ENCODE data around the gene CHURC1.

CHURC1 gene

GRCh38 chr14:64937171-64937820, 23.0 kb downstream of the CHURC1 start:
- peak overlapping the region; percentile 24 for H3K27ac Mint-ChIP-seq
- peaks cover 25% of the 10 kb centered on the region for H3K4me1 Mint-ChIP-seq
- no peaks in the 10 kb centered on the region for H3K27me3 Mint-ChIP-seq
- CTCF ChIA-PET = interaction anchor here (0.8 to 2.0 kb wide), 4 partner anchors 10 to 49 kb away, joined by 3 to 9 read pairs (median 4); partner anchors contain the start of gene FNTB
- H3K36me3 Mint-ChIP-seq = peaks cover 48% of the 10 kb centered on the region
- H3K9me3 Mint-ChIP-seq = no peaks in the 10 kb centered on the region
- DNase-seq = no peak
- H3K4me3 Mint-ChIP-seq = no peak overlapping the region

GRCh38 chr14:64937821-64938193, 23.6 kb downstream of the CHURC1 start:
- Mint-ChIP-seq H3K4me1 (peaks cover 29% of the 10 kb centered on the region), H3K36me3 (peaks cover 44% of the 10 kb centered on the region), H3K27ac (peak overlapping the region; percentile 74), H3K4me3 (no peak overlapping the region), H3K27me3 (no peaks in the 10 kb centered on the region), H3K9me3 (no peaks in the 10 kb centered on the region)
- CTCF ChIA-PET = interaction anchor here (2.0 kb wide), 1 partner anchor 47 kb away, joined by 9 read pairs; no protein-coding TSS in a partner anchor
- DNase-seq = no peak

- no peak overlapping the region for H3K4me3 Mint-ChIP-seq
Observed at GRCh38 chr14:64938972-64939816, 24.9 kb downstream of the CHURC1 start.

GRCh38 chr14:64939817-64940190, 25.5 kb downstream of the CHURC1 start:
- H3K27ac Mint-ChIP-seq = no peak overlapping the region
- H3K9me3 Mint-ChIP-seq = no peaks in the 10 kb centered on the region
- DNase-seq = no peak
- no peaks in the 10 kb centered on the region for H3K27me3 Mint-ChIP-seq
- H3K4me1 Mint-ChIP-seq = peaks cover 39% of the 10 kb centered on the region
- CTCF ChIA-PET = no interaction called here
- H3K4me3 Mint-ChIP-seq = no peak overlapping the region
- H3K36me3 Mint-ChIP-seq = peaks cover 39% of the 10 kb centered on the region

More at GRCh38 chr14:64938972-64939816, 24.9 kb downstream of the CHURC1 start:
- Mint-ChIP-seq H3K9me3 (no peaks in the 10 kb centered on the region), H3K27me3 (no peaks in the 10 kb centered on the region), H3K36me3 (peaks cover 42% of the 10 kb centered on the region), H3K4me1 (peaks cover 41% of the 10 kb centered on the region), H3K27ac (no peak overlapping the region)
- DNase-seq = no peak
- CTCF ChIA-PET = no interaction called here

GRCh38 chr14:64940336-64940910, 26.2 kb downstream of the CHURC1 start:
- Mint-ChIP-seq H3K4me1 (peaks cover 33% of the 10 kb centered on the region), H3K36me3 (peaks cover 41% of the 10 kb centered on the region), H3K27me3 (no peaks in the 10 kb centered on the region), H3K9me3 (no peaks in the 10 kb centered on the region), H3K27ac (no peak overlapping the region), H3K4me3 (no peak overlapping the region)
- DNase-seq = no peak
- CTCF ChIA-PET = no interaction called here

GRCh38 chr14:64942531-64943111, 28.4 kb downstream of the CHURC1 start, which contains the start of gene GPX2:
TSS of gene GPX2 (minus strand) at chr14:64942745. CDS start at chr14:64942726, 19 bp downstream.
- no peak within 1 kb of the TSS for H3K4me3 Mint-ChIP-seq
- H3K27ac Mint-ChIP-seq = peak within 1 kb of the TSS; percentile 24
- no peaks in the 10 kb centered on the region for H3K27me3 Mint-ChIP-seq
- no peak for DNase-seq
- CTCF ChIA-PET = interaction anchor here (1.4 kb wide), 1 partner anchor 119 kb away, joined by 4 read pairs; no protein-coding TSS in a partner anchor
- H3K36me3 Mint-ChIP-seq = peaks cover 40% of the 10 kb centered on the region
- H3K4me1 Mint-ChIP-seq = peaks cover 43% of the 10 kb centered on the region
- no peaks in the 10 kb centered on the region for H3K9me3 Mint-ChIP-seq

GRCh38 chr14:64943556-64943955, 29.3 kb downstream of the CHURC1 start:
- CTCF ChIA-PET = no interaction called here
- H3K36me3 Mint-ChIP-seq = peaks cover 36% of the 10 kb centered on the region
- H3K9me3 Mint-ChIP-seq = no peaks in the 10 kb centered on the region
- H3K27ac Mint-ChIP-seq = no peak overlapping the region
- DNase-seq = no peak
- no peaks in the 10 kb centered on the region for H3K27me3 Mint-ChIP-seq
- H3K4me1 Mint-ChIP-seq = peaks cover 37% of the 10 kb centered on the region
- H3K4me3 Mint-ChIP-seq = no peak overlapping the region

GRCh38 chr14:64944041-64944440, 29.8 kb downstream of the CHURC1 start:
- Mint-ChIP-seq H3K36me3 (peaks cover 32% of the 10 kb centered on the region), H3K27ac (peak overlapping the region; percentile 8), H3K27me3 (no peaks in the 10 kb centered on the region), H3K4me3 (no peak overlapping the region), H3K9me3 (no peaks in the 10 kb centered on the region), H3K4me1 (peaks cover 36% of the 10 kb centered on the region)
- CTCF ChIA-PET = no interaction called here
- no peak for DNase-seq

GRCh38 chr14:64944861-64945260, 30.6 kb downstream of the CHURC1 start:
- no peak for DNase-seq
- H3K9me3 Mint-ChIP-seq = no peaks in the 10 kb centered on the region
- no peaks in the 10 kb centered on the region for H3K27me3 Mint-ChIP-seq
- H3K27ac Mint-ChIP-seq = no peak overlapping the region
- H3K36me3 Mint-ChIP-seq = peaks cover 34% of the 10 kb centered on the region
- H3K4me3 Mint-ChIP-seq = no peak overlapping the region
- CTCF ChIA-PET = no interaction called here
- H3K4me1 Mint-ChIP-seq = peaks cover 36% of the 10 kb centered on the region

GRCh38 chr14:64945431-64946178, 31.4 kb downstream of the CHURC1 start:
- H3K4me3 Mint-ChIP-seq = no peak overlapping the region
- peaks cover 36% of the 10 kb centered on the region for H3K4me1 Mint-ChIP-seq
- DNase-seq = no peak
- peaks cover 29% of the 10 kb centered on the region for H3K36me3 Mint-ChIP-seq
- no peaks in the 10 kb centered on the region for H3K27me3 Mint-ChIP-seq
- CTCF ChIA-PET = no interaction called here
- no peak overlapping the region for H3K27ac Mint-ChIP-seq
- no peaks in the 10 kb centered on the region for H3K9me3 Mint-ChIP-seq

GRCh38 chr14:64946310-64947045, 32.2 kb downstream of the CHURC1 start:
- Mint-ChIP-seq H3K4me3 (no peak overlapping the region), H3K27ac (peak overlapping the region; percentile 71), H3K27me3 (no peaks in the 10 kb centered on the region), H3K36me3 (peaks cover 28% of the 10 kb centered on the region), H3K9me3 (no peaks in the 10 kb centered on the region), H3K4me1 (peaks cover 36% of the 10 kb centered on the region)
- DNase-seq = no peak
- CTCF ChIA-PET = no interaction called here

- CTCF ChIA-PET = interaction anchor here (0.6 kb wide), 1 partner anchor 554 kb away, joined by 3 read pairs; no protein-coding TSS in a partner anchor
- DNase-seq = no peak
- Mint-ChIP-seq H3K27ac (no peak overlapping the region), H3K27me3 (no peaks in the 10 kb centered on the region), H3K36me3 (peaks cover 28% of the 10 kb centered on the region), H3K4me3 (no peak overlapping the region), H3K4me1 (peaks cover 34% of the 10 kb centered on the region), H3K9me3 (no peaks in the 10 kb centered on the region)
Observed at GRCh38 chr14:64947710-64948611, 33.7 kb downstream of the CHURC1 start.

Data from activated naive CD4-positive, alpha-beta T cell treated with anti-CD3 and anti-CD28 coated beads, Interleukin-2, amount 10 ng/mL, durations not matched to agents 7 days and 5 days (primary cell).